Thoracic aorta (tissue), 2 donors: ENCODE measurements around the gene WNK2. TPM values are rescaled to one million over a fixed set of nuclear protein-coding genes. Genes with fewer than 3 reads are reported as not detected.
"Not testable (repeated sequence)": the region's sequence is repeated elsewhere in the genome, so short reads cannot be mapped to it uniquely, and the experiment has no call there.

Source experiments
- ATAC-seq: fragments of 150-250 bp; one replicate; pipeline ENCODE4 v1.8.0; 2017; ENCODE audit warnings: low read depth; ENCODE audit not compliant: insufficient number of reproducible peaks, low FRiP score
- DNase-seq: peaks from one replicate; pipeline ENCODE4 v3.0.0-alpha.2; 2020; ENCODE audit warnings: low spot score
- H3K27ac ChIP-seq, 2 donors: fragments of 200-600 bp; sonication (generic); 1 replicate in 1 of 2; 2 replicates in 1 of 2; pipeline ENCODE4 v1.5.1; 2016; ENCODE audit warnings: mild to moderate bottlenecking in 2 of 2, moderate library complexity in 2 of 2
- H3K27me3 ChIP-seq: fragments of 200-600 bp; sonication (generic); replicated peaks from 2 replicates; pipeline ENCODE4 v1.6.0; 2016; ENCODE audit warnings: mild to moderate bottlenecking; ENCODE audit not compliant: insufficient read depth
- H3K36me3 ChIP-seq: fragments of 200-600 bp; sonication (generic); one replicate; pipeline ENCODE4 v1.5.1; 2016
- H3K4me1 ChIP-seq, 2 donors: fragments of 200-600 bp; sonication (generic); 1 replicate in 1 of 2; 2 replicates in 1 of 2; pipeline versions ENCODE4 v1.5.1 to v1.6.0; 2016; ENCODE audit warnings: low read depth in 2 of 2, mild to moderate bottlenecking in 1 of 2; ENCODE audit not compliant: control insufficient read depth in 1 of 2
- H3K4me3 ChIP-seq: fragments of 200-600 bp; sonication (generic); 2 replicates; pipeline ENCODE4 v1.5.1; 2016; ENCODE audit warnings: mild to moderate bottlenecking
- H3K9me3 ChIP-seq: fragments of 200-600 bp; sonication (generic); 2 replicates; pipeline ENCODE4 v1.5.1; 2016
- CTCF ChIP-seq: fragments of 200-600 bp; sonication (generic); IDR thresholded peaks from one replicate; pipeline ENCODE4 v1.5.1; 2019; ENCODE audit warnings: antibody characterized with exemption
- total RNA-seq, 2 donors: library from RNA; depleted of rRNA; stranded (reverse); fragments of >200 nt; gene quantifications; one replicate each; pipeline versions ENCODE4 v1.1.0 to v1.2.3, GENCODE V29; 2016

WNK2 gene
- total RNA-seq, 2 donors from 2014 or later: 0.95 to 4.7 TPM

GRCh38 chr9:93365427-93366118, 181.6 kb downstream of the WNK2 start:
- Histone ChIP-seq H3K36me3 (no peaks in the 10 kb centered on the region), H3K9me3 (peaks cover 6% of the 10 kb centered on the region), H3K27ac (no peak overlapping the region), H3K27me3 (no peaks in the 10 kb centered on the region), H3K4me1 (no peaks in the 10 kb centered on the region), H3K4me3 (no peak overlapping the region)
- DNase-seq (no peak), ATAC-seq (no peak)
- TF ChIP-seq CTCF: no peak

- ATAC-seq: no peak
- peaks cover 6% of the 10 kb centered on the region for H3K9me3 ChIP-seq
Observed at GRCh38 chr9:93366119-93366447, 182.1 kb downstream of the WNK2 start.

GRCh38 chr9:93366486-93366885, 182.5 kb downstream of the WNK2 start:
- H3K4me1 ChIP-seq, H3K27ac ChIP-seq, H3K9me3 ChIP-seq, DNase-seq, H3K4me3 ChIP-seq, H3K36me3 ChIP-seq, ATAC-seq, H3K27me3 ChIP-seq: not testable (repeated sequence)

More at GRCh38 chr9:93366119-93366447, 182.1 kb downstream of the WNK2 start:
- H3K36me3 ChIP-seq: no peaks in the 10 kb centered on the region
- no peak for DNase-seq
- H3K4me3 ChIP-seq: no peak overlapping the region
- no peak overlapping the region for H3K27ac ChIP-seq
- no peaks in the 10 kb centered on the region for H3K27me3 ChIP-seq
- TF ChIP-seq CTCF: no peak
- H3K4me1 ChIP-seq: no peaks in the 10 kb centered on the region

GRCh38 chr9:93368437-93368836, 184.5 kb downstream of the WNK2 start:
- no peaks in the 10 kb centered on the region for H3K36me3 ChIP-seq
- no peak for TF ChIP-seq CTCF
- DNase-seq (no peak), ATAC-seq (no peak)
- H3K9me3 ChIP-seq: no peaks in the 10 kb centered on the region
- H3K27me3 ChIP-seq: no peaks in the 10 kb centered on the region
- no peaks in the 10 kb centered on the region for H3K4me1 ChIP-seq
- H3K27ac ChIP-seq: no peak overlapping the region
- no peak overlapping the region for H3K4me3 ChIP-seq

- DNase-seq: no peak
- no peak for TF ChIP-seq CTCF
- Histone ChIP-seq H3K27ac (no peak overlapping the region), H3K27me3 (no peaks in the 10 kb centered on the region), H3K4me3 (no peak overlapping the region), H3K4me1 (no peaks in the 10 kb centered on the region), H3K36me3 (no peaks in the 10 kb centered on the region), H3K9me3 (no peaks in the 10 kb centered on the region)
- no peak for ATAC-seq
Observed at GRCh38 chr9:93369686-93370085, 185.7 kb downstream of the WNK2 start.

Other genes with a start within 250 kb of the WNK2 start
- 10 to 100 TPM in 1 of 2 donors, 1 to 10 TPM in 1; 9.9 to 13.7 TPM for gene FGD3, start 236.6 kb upstream of the WNK2 start, total RNA-seq
- gene SUSD3, start 125.4 kb upstream of the WNK2 start, total RNA-seq: 10 to 100 TPM in 1 of 2 donors, 1 to 10 TPM in 1; 7.0 to 21.4 TPM
- 100 to 1,000 TPM in 1 of 2 donors, 10 to 100 TPM in 1; 46.3 to 103 TPM for gene CARD19, start 87.9 kb upstream of the WNK2 start, total RNA-seq
- 100 to 1,000 TPM in 1 of 2 donors, 10 to 100 TPM in 1; 71.2 to 194 TPM for gene NINJ1, start 49.9 kb upstream of the WNK2 start, total RNA-seq